HepG2 (cell line): ENCODE data around the gene CDC42EP4. TPM values are rescaled to one million over a fixed set of nuclear protein-coding genes. Genes with fewer than 3 reads are reported as not detected.

Source experiments
- AKAP8 ChIP-seq: sonication (generic); formaldehyde crosslinking; IDR thresholded peaks from 2 replicates; pipeline ENCODE4 v1.5.1; 2020; ENCODE audit warnings: mild to moderate bottlenecking, missing genetic modification reagents
- CAMTA2 ChIP-seq: sonication (generic); formaldehyde crosslinking; IDR thresholded peaks from 2 replicates; pipeline ENCODE4 v1.4.0; 2020; ENCODE audit warnings: mild to moderate bottlenecking, missing genetic modification reagents, borderline replicate concordance
- EHMT2 ChIP-seq: fragments of 200-600 bp; sonication (generic); IDR thresholded peaks from 2 replicates; pipeline ENCODE4 v1.7.0; 2017; ENCODE audit warnings: antibody characterized with exemption, low read depth, low read length, borderline replicate concordance
- JARID2 ChIP-seq: sonication (generic); formaldehyde crosslinking; IDR thresholded peaks from 2 replicates; pipeline ENCODE4 v1.8.1; 2023; ENCODE audit warnings: missing genetic modification reagents, inconsistent platforms; ENCODE audit not compliant: insufficient replicate concordance
- KLF16 ChIP-seq, 2 experiments: sonication (generic) in 1 of 2; formaldehyde crosslinking in 1 of 2; IDR thresholded peaks; 2 replicates each; pipeline versions ENCODE4 v1.6.1 to v1.8.0; 2016 to 2023; ENCODE audit warnings: missing genetic modification reagents in 2 of 2, missing compliant biosample characterization in 1 of 2
- NFATC3 ChIP-seq: sonication (generic); formaldehyde crosslinking; IDR thresholded peaks from 2 replicates; pipeline ENCODE4 v1.5.1; 2020; ENCODE audit warnings: mild to moderate bottlenecking, missing genetic modification reagents
- REPIN1 ChIP-seq: sonication (generic); formaldehyde crosslinking; IDR thresholded peaks from 2 replicates; pipeline ENCODE4 v1.8.0; 2022; ENCODE audit warnings: missing genetic modification reagents, low read depth, mild to moderate bottlenecking, borderline replicate concordance
- SOX13 ChIP-seq, 3 experiments: fragments of 450-650 bp in 1 of 3; sonication (generic) in 1 of 3; formaldehyde crosslinking in 1 of 3; IDR thresholded peaks in 2 of 3; conservative IDR thresholded peaks in 1 of 3; 2 replicates each; pipeline versions ENCODE4 v1.5.0 to v1.6.1; 2016 to 2020; ENCODE audit warnings: antibody characterized with exemption in 1 of 3, mild to moderate bottlenecking in 1 of 3, missing compliant biosample characterization in 1 of 3, missing genetic modification reagents in 1 of 3, moderate library complexity in 1 of 3
- SRSF4 ChIP-seq: fragments of 200-400 bp; formaldehyde crosslinking; IDR thresholded peaks from one replicate; pipeline ENCODE4 v1.6.1; 2018; ENCODE audit warnings: mild to moderate bottlenecking, low read depth, low read length, moderate library complexity; ENCODE audit not compliant: poor library complexity, severe bottlenecking
- ZNF121 ChIP-seq: sonication (generic); formaldehyde crosslinking; IDR thresholded peaks from 2 replicates; pipeline ENCODE4 v1.5.0; 2020; ENCODE audit warnings: mild to moderate bottlenecking, missing genetic modification reagents
- ZNF337 ChIP-seq: sonication (generic); formaldehyde crosslinking; IDR thresholded peaks from 2 replicates; pipeline ENCODE4 v1.5.1; 2020; ENCODE audit warnings: missing genetic modification reagents, low read depth, mild to moderate bottlenecking, borderline replicate concordance
- ZNF484 ChIP-seq: sonication (generic); formaldehyde crosslinking; IDR thresholded peaks from 2 replicates; pipeline ENCODE4 v1.5.1; 2020; ENCODE audit warnings: mild to moderate bottlenecking, low read depth, missing genetic modification reagents, borderline replicate concordance
- ZNF619 ChIP-seq: sonication (generic); formaldehyde crosslinking; IDR thresholded peaks from 2 replicates; pipeline ENCODE4 v1.4.0; 2020; ENCODE audit warnings: mild to moderate bottlenecking, missing genetic modification reagents
- ZNF652 ChIP-seq: IDR thresholded peaks from 2 replicates; pipeline ENCODE4 v1.6.1; 2016; ENCODE audit warnings: low read depth, borderline replicate concordance
- polyA plus RNA-seq, 8 experiments: library from polyadenylated mRNA; depleted of rRNA in 3 of 8; stranded (reverse) in 7 of 8; unstranded in 1 of 8; fragments of >200 nt; fragmentation: Illumina TruSeq in 4 of 8; extraction: Trizol in 4 of 8; gene quantifications; 2 replicates each; pipeline versions ENCODE4 v1.2.1 to v1.2.3, GENCODE V29; 2011 to 2016; ENCODE audit warnings: low read depth in 4 of 8, missing spikeins in 1 of 8, mixed read lengths in 1 of 8; ENCODE audit not compliant: insufficient read depth in 1 of 8
- total RNA-seq, 5 experiments: library from RNA; depleted of rRNA; stranded (reverse); fragments of >200 nt; fragmentation: Illumina TruSeq; extraction: Trizol; gene quantifications; 2 replicates each; pipeline ENCODE4 v1.2.3, GENCODE V29; 2016; ENCODE audit warnings: low read depth in 1 of 5
- TF ChIP-seq, protein P1 (sequence below): IDR thresholded peaks from 2 replicates; pipeline ENCODE4 v1.6.1; 2016; ENCODE audit warnings: low read depth, control low read depth
- TF ChIP-seq, protein P2 (sequence below): sonication (generic); formaldehyde crosslinking; IDR thresholded peaks from 2 replicates; pipeline ENCODE4 v1.4.0; 2020; ENCODE audit warnings: missing genetic modification reagents
- TF ChIP-seq, protein P3 (sequence below): sonication (generic); formaldehyde crosslinking; IDR thresholded peaks from 2 replicates; pipeline ENCODE4 v1.8.0; 2022; ENCODE audit warnings: mild to moderate bottlenecking, missing genetic modification reagents, moderate library complexity
- TF ChIP-seq, protein P4 (sequence below): sonication (generic); formaldehyde crosslinking; IDR thresholded peaks from 2 replicates; pipeline ENCODE4 v1.5.1; 2020; ENCODE audit warnings: mild to moderate bottlenecking, missing genetic modification reagents, borderline replicate concordance
- TF ChIP-seq, protein P5 (sequence below): IDR thresholded peaks from 2 replicates; pipeline ENCODE4 v1.6.1; 2016; ENCODE audit warnings: low read depth, borderline replicate concordance

CDC42EP4 gene
- total and polyA plus RNA-seq, 2 of the 13 experiments (the other 11 are each of a cell fraction or from before 2014, with no cell fraction given): 19.0 to 54.0 TPM

DNA sequence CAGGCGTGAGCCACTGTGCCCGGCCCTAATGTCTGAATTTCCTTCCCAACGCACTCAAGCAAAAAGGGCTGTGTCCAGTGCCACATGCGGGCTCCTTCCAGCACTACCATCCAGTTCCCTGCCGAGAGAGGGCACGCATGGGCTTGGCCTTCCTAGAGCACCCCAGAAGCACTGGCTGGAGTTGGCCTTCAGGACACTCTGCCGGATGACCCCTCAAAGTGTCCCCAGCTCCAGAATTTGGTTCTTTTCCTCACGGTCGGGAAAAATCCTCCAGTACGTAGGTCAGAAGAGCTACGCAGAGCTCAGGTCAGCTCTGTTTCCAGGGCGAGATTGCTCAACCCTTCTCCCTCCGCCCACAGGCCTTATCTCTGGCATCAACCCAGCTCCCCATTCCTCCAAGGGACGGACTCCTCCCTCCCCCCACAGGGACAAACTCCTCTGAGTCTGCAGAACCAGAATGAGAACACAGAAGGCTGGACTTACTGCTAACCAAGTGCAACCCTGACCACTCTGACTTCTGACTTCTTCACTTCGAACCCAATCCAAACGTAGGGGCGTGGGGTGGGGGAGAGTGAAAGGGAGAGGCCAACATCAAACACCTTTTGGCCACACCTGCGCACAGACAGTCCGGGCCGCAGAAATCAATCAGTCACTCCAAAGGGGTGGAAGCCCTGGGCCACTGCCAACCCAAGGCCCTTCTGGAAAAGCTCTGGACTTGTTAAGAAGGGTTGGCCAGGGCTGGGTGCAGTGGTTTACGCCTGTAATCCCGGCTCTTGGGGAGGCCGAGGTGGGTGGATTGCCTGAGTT is 3.6 kb downstream of the CDC42EP4 start (continued):
- TF ChIP-seq, protein P1, sequence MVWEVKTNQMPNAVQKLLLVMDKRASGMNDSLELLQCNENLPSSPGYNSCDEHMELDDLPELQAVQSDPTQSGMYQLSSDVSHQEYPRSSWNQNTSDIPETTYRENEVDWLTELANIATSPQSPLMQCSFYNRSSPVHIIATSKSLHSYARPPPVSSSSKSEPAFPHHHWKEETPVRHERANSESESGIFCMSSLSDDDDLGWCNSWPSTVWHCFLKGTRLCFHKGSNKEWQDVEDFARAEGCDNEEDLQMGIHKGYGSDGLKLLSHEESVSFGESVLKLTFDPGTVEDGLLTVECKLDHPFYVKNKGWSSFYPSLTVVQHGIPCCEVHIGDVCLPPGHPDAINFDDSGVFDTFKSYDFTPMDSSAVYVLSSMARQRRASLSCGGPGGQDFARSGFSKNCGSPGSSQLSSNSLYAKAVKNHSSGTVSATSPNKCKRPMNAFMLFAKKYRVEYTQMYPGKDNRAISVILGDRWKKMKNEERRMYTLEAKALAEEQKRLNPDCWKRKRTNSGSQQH (CRISPR knock-in tag): peak; percentile 85
- TF ChIP-seq, protein P2, sequence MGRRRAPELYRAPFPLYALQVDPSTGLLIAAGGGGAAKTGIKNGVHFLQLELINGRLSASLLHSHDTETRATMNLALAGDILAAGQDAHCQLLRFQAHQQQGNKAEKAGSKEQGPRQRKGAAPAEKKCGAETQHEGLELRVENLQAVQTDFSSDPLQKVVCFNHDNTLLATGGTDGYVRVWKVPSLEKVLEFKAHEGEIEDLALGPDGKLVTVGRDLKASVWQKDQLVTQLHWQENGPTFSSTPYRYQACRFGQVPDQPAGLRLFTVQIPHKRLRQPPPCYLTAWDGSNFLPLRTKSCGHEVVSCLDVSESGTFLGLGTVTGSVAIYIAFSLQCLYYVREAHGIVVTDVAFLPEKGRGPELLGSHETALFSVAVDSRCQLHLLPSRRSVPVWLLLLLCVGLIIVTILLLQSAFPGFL (CRISPR knock-in tag): no peak
- TF ChIP-seq ZNF652 (CRISPR knock-in tag) (no peak), SRSF4 (no peak), REPIN1 (peak; percentile 61; the same call in 1 of the 2 replicates), JARID2 (CRISPR knock-in tag) (no peak), ZNF619 (CRISPR knock-in tag) (peak; percentile 68; the same call in 1 of the 2 replicates), ZNF337 (CRISPR knock-in tag) (no peak), ZNF484 (CRISPR knock-in tag) (no peak), ZNF121 (CRISPR knock-in tag) (peak; percentile 10; the same call in 1 of the 2 replicates), AKAP8 (CRISPR knock-in tag) (peak; percentile 48), EHMT2 (no peak), SOX13 (IDR thresholded peaks at IDR 0.05) (peak; percentile 54; the same call in 1 of the 2 replicates), SOX13 (CRISPR knock-in tag; conservative IDR thresholded peaks at IDR 0.05 in 1 of 2, IDR thresholded peaks at IDR 0.05 in 1 of 2) (peak in 1 of 2 experiments; percentile 75; a peak in 2 of 4 replicates), CAMTA2 (CRISPR knock-in tag) (no peak; the same call in 1 of the 2 replicates), KLF16 (CRISPR knock-in tag; IDR thresholded peaks at IDR 0.05) (peak in 1 of 2 experiments; percentile 81; a peak in 2 of 4 replicates), NFATC3 (0 out of 2 replicates have a peak, but pooled peaks have one; percentile 60)
- TF ChIP-seq, protein P3, sequence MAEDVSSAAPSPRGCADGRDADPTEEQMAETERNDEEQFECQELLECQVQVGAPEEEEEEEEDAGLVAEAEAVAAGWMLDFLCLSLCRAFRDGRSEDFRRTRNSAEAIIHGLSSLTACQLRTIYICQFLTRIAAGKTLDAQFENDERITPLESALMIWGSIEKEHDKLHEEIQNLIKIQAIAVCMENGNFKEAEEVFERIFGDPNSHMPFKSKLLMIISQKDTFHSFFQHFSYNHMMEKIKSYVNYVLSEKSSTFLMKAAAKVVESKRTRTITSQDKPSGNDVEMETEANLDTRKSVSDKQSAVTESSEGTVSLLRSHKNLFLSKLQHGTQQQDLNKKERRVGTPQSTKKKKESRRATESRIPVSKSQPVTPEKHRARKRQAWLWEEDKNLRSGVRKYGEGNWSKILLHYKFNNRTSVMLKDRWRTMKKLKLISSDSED (CRISPR knock-in tag): no peak
- TF ChIP-seq, protein P4, sequence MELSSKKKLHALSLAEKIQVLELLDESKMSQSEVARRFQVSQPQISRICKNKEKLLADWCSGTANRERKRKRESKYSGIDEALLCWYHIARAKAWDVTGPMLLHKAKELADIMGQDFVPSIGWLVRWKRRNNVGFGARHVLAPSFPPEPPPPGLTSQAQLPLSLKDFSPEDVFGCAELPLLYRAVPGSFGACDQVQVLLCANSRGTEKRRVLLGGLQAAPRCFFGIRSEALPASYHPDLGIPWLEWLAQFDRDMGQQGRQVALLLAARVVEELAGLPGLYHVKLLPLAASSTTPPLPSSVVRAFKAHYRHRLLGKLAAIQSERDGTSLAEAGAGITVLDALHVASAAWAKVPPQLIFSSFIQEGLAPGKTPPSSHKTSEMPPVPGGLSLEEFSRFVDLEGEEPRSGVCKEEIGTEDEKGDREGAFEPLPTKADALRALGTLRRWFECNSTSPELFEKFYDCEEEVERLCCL (CRISPR knock-in tag): no peak
- TF ChIP-seq, protein P5, sequence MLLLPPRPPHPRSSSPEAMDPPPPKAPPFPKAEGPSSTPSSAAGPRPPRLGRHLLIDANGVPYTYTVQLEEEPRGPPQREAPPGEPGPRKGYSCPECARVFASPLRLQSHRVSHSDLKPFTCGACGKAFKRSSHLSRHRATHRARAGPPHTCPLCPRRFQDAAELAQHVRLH (CRISPR knock-in tag): peak; percentile 88
